Activated T-cell treated with anti-CD3 and anti-CD28 coated beads, Interleukin-2, amount 50 U/mL, for 48 hours (primary cell): ENCODE results near the gene RESF1.

Experiments
- DNase-seq, 2 experiments: peaks; one replicate each; pipeline ENCODE4 v3.0.0-alpha.2; 2020

RESF1 gene

GRCh38 chr12:31959701-31960391 lies 631 bp downstream of the RESF1 start:
- peak; percentile 80 to 82 for DNase-seq

GRCh38 chr12:31961137-31961536 lies 1.9 kb downstream of the RESF1 start:
- DNase-seq, result no peak

- DNase-seq, result no peak
These were observed 2.9 kb downstream of the RESF1 start for GRCh38 chr12:31962076-31962475.

GRCh38 chr12:31964280-31964679 lies 5.1 kb downstream of the RESF1 start:
- no peak for DNase-seq

- DNase-seq, result no peak
These were observed 5.9 kb downstream of the RESF1 start for GRCh38 chr12:31965090-31965489.

GRCh38 chr12:31966558-31967205 lies 7.5 kb downstream of the RESF1 start:
- DNase-seq, result peak; percentile 42 to 44

GRCh38 chr12:31967539-31967938 lies 8.3 kb downstream of the RESF1 start:
- no peak for DNase-seq

- DNase-seq, result no peak
These were observed 11.0 kb downstream of the RESF1 start for GRCh38 chr12:31970199-31970598.

GRCh38 chr12:31973818-31974217 lies 14.6 kb downstream of the RESF1 start:
- DNase-seq, result no peak

GRCh38 chr12:31974673-31975072 lies 15.5 kb downstream of the RESF1 start:
- no peak for DNase-seq

GRCh38 chr12:31984806-31985591 lies 25.8 kb downstream of the RESF1 start:
- no peak for DNase-seq

- no peak for DNase-seq
These were observed 26.6 kb downstream of the RESF1 start for GRCh38 chr12:31985832-31986231.

- DNase-seq, result no peak
These were observed 30.6 kb downstream of the RESF1 start for GRCh38 chr12:31989571-31990362.

- DNase-seq, result no peak
These were observed 31.9 kb downstream of the RESF1 start for GRCh38 chr12:31991146-31991545.

GRCh38 chr12:31991815-31992214 lies 32.6 kb downstream of the RESF1 start:
- DNase-seq, result no peak

- DNase-seq, result no peak
These were observed 40.5 kb downstream of the RESF1 start for GRCh38 chr12:31999692-32000091.

- no peak for DNase-seq
These were observed 41.3 kb downstream of the RESF1 start for GRCh38 chr12:32000373-32001005.

- DNase-seq, result no peak
These were observed 43.8 kb downstream of the RESF1 start for GRCh38 chr12:32002848-32003493.

GRCh38 chr12:32003654-32004053 lies 44.4 kb downstream of the RESF1 start:
- DNase-seq, result no peak

GRCh38 chr12:32005496-32006125 lies 46.4 kb downstream of the RESF1 start:
- no peak for DNase-seq
